ENCODE data around the gene MINAR1.

MINAR1 gene

DNA sequence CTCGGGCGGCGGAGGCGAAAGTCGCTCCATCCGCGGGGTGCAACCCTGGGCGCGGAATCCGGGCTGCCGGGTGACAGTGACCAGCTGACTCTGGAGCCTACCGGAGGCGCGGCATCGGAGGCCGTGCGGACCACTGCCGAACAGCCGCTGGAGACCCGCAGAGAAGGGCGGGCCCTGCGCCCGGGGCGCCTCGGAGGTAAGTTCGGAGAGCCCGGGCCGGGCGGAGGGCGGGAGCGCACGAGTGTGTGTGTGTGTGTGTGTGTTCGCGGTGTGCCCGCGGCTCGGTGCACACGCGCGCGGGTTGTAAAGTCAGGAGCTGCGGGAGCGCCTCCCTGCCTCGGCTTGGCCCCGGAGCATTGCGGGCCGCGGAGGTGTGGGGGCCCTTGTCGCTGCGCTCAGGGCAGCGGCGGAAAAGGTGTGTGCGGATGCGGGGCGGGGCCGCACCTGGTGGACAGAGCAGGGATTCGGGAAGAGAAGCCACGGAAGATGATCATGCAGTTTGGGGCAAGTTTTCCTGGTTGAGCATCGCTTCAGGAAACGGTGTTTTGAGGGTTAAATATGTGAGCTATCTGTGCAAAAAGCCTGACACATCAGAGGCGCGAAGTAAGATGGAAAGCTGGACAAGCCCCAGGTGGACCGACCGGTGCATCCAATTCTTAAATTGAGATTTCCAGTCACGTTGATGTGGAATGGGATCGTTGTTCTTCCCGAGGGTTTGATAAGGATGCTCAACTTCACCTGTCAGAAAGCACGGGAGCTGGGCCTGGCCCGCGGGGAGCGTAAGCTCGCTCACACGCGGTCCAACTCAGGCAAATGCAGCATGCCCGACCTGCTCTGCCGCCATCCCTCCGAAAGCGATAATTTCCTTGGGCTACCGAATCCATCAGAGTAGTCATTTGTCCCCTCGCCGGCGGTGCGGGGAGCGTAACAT is 474 bp downstream of the MINAR1 start:
- no peak for DNase-seq (ENCODE audit: low read depth in 1 of 2, low spot score in 1 of 2)

DNA sequence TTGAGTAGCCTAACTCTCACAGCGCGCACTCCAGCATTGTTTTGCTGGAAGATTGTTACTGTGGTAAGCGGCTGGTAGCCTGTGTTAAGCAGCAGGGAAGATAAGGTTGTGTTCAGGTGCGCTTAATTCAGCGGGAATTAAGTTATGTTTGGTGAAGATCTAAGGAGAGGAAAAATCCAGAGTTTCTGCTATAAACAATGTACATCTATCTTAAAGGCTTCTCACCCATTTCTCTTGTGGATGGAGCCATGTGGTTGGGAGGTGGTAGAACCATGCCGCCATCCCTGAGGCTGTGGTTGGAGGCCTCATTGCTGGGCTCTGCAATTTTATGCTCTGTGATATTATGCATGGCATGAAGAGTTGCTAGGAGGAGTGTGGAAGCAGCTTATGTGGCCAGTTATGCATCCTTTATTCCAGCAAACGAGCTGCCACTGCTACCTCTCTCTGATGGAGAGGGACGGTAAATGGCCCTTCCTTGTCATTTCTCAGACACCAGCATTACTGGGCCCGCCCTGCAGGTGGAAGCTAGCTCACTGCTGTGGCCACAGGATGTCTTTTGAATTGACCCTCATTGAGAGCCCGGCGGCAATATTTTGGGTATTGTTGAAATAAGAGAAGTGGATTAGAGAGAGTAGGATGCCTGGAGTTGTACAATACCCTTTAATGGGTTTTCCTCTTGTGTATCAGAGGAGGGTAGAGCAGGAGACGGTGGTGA is 1.3 kb downstream of the MINAR1 start:
- no peak for DNase-seq (ENCODE audit: low read depth in 1 of 2, low spot score in 1 of 2)

GRCh38 chr15:79434361-79434760 is 2.2 kb downstream of the MINAR1 start:
- DNase-seq (ENCODE audit: low read depth in 1 of 2, low spot score in 1 of 2): no peak

- DNase-seq (ENCODE audit: low read depth in 1 of 2, low spot score in 1 of 2): no peak
Observed at GRCh38 chr15:79436037-79436780, 4.1 kb downstream of the MINAR1 start.

DNA sequence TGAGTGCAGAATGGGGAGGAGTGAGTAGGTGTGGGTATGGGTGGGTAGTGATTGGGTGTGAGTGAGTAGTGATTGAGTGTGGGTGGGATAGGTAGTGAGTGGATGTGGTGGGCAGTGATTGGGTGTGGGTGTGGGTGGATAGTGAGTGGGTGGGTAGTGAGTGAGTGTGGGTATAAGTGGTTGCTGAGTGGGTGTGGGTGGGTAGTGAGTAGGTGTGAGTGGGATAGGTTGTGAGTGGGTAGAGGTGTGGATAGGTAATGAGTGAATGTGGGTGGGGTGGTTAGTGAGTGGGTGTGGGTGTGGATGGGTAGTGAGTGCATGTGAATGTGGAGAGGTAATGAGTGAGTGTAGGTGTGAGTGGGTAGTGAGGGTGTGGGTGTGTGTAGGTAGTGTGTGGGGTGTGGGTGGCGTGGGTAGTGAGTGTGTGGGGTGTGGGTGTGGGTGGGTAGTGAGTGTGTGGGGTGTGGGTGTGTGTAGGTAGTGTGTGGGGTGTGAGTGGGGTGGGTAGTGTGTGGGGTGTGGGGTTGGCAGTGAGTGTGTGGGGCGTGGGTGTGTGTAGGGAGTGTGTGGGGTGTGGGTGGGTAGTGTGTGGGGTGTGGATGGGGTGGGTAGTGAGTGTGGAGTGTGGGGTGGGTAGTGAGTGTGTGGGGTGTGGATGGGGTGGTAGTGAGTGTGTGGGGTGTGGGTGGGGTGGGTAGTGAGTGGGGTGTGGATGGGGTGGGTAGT is 5.3 kb downstream of the MINAR1 start:
- no peak for DNase-seq (ENCODE audit: low read depth in 1 of 2, low spot score in 1 of 2)

GRCh38 chr15:79439236-79439635 is 7.1 kb downstream of the MINAR1 start:
- no peak for DNase-seq (ENCODE audit: low read depth in 1 of 2, low spot score in 1 of 2)

DNA sequence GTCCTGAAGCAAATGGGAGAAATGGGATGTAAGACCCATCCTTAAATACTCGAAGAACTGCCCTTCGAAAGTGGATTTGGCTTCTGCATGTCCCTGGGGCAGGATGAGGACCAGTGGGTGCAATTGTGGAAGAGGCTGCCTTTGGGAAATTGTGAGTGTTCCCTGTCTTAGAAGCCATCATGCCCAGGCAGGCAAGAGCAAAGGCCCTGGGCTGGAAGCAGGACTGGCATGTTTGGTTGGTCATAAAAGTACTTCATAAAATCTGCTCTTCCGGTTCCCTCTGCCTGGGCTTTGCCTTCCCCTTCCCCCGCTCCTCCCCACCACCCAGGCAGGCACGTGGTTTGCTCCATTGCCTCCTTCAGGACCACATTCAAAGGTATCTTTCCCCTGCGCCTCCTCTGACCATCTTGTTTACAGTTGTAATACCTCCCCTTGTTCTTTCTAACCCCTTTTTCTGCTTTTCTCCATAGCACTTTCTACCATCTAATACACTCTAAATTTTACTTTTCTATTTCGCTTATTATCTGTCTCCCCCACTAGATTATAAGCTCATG is 8.3 kb downstream of the MINAR1 start:
- DNase-seq (ENCODE audit: low read depth in 1 of 2, low spot score in 1 of 2): no peak

GRCh38 chr15:79442911-79443310 is 10.8 kb downstream of the MINAR1 start:
- no peak for DNase-seq (ENCODE audit: low read depth in 1 of 2, low spot score in 1 of 2)

DNA sequence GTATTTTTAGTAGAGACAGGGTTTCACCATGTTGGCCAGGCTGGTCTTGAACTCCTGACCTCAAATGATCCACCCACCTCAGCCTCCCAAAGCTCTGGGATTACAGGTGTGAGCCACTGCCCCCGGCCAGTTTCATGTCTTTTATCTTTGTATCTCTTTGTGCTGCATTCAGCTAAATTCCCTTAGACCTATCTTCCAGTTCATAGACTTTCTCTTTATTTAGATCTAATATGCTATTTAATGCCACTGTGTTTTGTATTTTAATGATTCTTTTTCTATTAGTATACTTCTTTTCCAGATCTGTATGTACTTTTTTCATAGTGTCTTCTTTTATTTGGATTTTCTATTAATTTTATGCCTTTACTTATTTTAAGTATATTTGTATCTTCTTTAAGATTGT is 14.9 kb downstream of the MINAR1 start:
- no peak for DNase-seq (ENCODE audit: low read depth in 1 of 2, low spot score in 1 of 2)

DNA sequence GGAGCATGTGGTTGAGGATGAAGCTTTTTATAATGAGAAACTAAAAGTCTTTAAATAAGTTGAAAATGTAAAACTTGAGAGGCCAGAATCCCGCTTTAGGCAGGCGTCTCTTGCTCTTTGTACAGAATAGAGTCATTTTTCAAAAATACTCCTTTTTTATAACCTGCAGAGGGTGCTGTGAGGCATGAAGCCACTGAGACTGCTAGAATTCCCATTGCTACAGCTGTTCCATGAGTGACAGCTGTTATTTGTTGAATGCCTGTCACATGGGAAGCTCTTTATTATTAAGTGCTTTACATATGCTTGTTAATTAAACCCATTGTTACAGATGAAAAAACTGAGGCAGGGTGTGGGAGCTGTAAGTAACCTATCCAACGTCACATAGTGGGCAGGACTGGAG is 18.5 kb downstream of the MINAR1 start:
- DNase-seq (ENCODE audit: low read depth in 1 of 2, low spot score in 1 of 2): no peak

DNA sequence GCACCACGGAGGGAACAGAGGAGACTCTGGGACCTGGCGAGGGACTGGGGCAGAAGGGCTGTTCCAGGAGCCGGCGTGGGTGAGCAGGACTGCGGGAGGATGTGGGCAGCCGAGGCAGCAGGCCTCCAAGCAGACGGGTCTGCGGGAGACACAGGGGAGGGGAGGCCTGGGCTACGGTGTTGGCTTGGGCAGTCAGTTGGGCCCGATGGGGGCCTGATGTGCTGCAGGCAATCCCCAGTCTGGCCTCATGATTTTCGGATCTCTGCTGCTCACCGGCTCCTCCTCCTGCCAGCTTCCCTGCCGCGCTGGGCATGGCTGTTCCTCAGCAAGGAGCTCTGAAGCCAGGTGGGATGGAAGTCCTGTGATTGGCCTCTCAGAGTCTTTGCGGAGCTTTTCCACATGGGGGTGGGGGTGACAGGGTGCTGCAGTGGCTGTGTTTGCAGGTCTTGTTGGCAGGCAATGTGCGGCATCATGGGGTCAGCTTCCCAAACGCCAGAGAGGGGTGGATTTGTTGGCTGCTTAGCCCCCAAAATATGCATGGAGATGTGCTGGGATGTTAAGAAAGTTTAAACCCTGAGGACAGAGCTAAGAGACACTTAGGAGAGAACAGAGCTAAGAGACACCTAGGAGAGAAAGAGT is 19.3 kb downstream of the MINAR1 start:
- DNase-seq (ENCODE audit: low read depth in 1 of 2, low spot score in 1 of 2): no peak

- DNase-seq (ENCODE audit: low read depth in 1 of 2, low spot score in 1 of 2): no peak
Observed at GRCh38 chr15:79452244-79453051, 20.3 kb downstream of the MINAR1 start.

DNA sequence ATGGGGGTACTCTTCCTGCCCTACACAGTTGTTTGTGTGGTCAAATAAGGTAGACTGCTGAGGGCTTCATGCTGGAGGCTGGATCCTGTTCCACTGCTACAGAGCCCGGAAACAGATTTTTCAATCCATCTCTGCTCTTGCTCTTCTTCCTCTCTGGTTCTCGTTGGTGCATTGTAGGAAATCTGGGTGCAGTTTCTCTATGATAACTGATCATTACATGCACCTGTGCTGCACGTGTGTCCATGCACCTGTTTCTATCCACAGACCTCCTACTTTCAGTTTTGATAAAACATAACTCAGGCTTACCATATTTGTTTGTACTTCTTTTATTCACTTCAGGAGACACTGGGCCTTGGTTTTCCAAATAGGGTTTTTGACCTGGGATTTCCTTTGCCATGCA is 21.3 kb downstream of the MINAR1 start:
- no peak for DNase-seq (ENCODE audit: low read depth in 1 of 2, low spot score in 1 of 2)

- no peak for DNase-seq (ENCODE audit: low read depth in 1 of 2, low spot score in 1 of 2)
Observed at GRCh38 chr15:79454063-79454462, 21.9 kb downstream of the MINAR1 start.

DNA sequence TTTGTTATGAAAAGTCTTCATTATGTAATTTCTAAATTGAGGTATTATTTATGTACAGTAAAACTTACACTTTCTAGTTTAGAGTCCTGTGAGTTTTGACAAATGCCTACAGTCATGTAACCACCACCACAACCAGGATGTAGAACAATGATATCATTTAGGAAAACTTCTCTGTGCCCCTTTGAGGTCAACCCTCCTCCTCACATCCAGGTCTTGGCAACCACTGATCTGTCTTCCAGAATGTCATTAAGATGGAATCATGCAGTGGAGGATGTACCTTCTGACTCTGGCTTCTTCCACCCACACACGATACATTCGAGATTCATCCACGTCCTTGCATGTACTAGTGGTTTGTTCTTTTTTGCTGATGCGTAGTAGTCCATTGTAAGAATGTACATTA is 23.2 kb downstream of the MINAR1 start:
- DNase-seq (ENCODE audit: low read depth in 1 of 2, low spot score in 1 of 2): no peak

DNA sequence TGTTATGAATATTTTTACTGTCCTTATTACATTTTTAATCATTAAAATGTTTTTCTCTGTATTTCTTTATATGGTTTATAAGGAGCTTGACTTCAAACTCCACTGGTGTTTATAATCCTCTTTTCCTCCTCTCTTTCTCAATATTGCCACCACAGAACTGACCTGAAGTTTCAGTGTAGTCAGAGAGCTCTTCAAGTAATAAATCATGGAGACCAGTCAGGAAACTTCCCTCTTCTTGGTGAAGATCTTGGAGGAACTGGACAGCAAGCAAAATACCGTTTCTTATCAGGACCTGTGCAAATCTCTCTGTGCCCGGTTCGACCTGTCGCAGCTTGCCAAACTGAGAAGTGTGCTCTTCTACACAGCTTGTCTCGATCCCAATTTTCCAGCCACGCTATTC is 23.8 kb downstream of the MINAR1 start:
- DNase-seq (ENCODE audit: low read depth in 1 of 2, low spot score in 1 of 2): no peak

- no peak for DNase-seq (ENCODE audit: low read depth in 1 of 2, low spot score in 1 of 2)
Observed at GRCh38 chr15:79458491-79458890, 26.4 kb downstream of the MINAR1 start.

GRCh38 chr15:79459666-79460065 is 27.5 kb downstream of the MINAR1 start:
- DNase-seq (ENCODE audit: low read depth in 1 of 2, low spot score in 1 of 2): no peak

- no peak for DNase-seq (ENCODE audit: low read depth in 1 of 2, low spot score in 1 of 2)
Observed at GRCh38 chr15:79463043-79463780, 31.1 kb downstream of the MINAR1 start.
